Activated CD4-positive, alpha-beta T cell treated with anti-CD3 and anti-CD28 coated beads, Interleukin-2, amount 10 ng/mL, durations not matched to agents 24 days and 14 days (primary cell): ENCODE results near the gene FAM184B. TPM values are rescaled to one million over a fixed set of nuclear protein-coding genes. Genes with fewer than 3 reads are reported as not detected.

Source experiments
- DNase-seq: peaks from one replicate; pipeline ENCODE4 v3.0.0; 2022
- H3K27ac Mint-ChIP-seq: one replicate; pipeline ENCODE4 v1.8.0; 2022; ENCODE audit warnings: mild to moderate bottlenecking, mixed read lengths
- H3K27me3 Mint-ChIP-seq: one replicate; pipeline ENCODE4 v1.8.0; 2022; ENCODE audit warnings: mixed read lengths
- H3K36me3 Mint-ChIP-seq: one replicate; pipeline ENCODE4 v1.8.0; 2022; ENCODE audit warnings: low read depth, mild to moderate bottlenecking, mixed read lengths
- H3K4me1 Mint-ChIP-seq: one replicate; pipeline ENCODE4 v1.8.0; 2021; ENCODE audit warnings: mixed read lengths
- H3K4me3 Mint-ChIP-seq: one replicate; pipeline ENCODE4 v1.8.0; 2022; ENCODE audit warnings: mild to moderate bottlenecking, moderate library complexity, mixed read lengths
- H3K9me3 Mint-ChIP-seq: one replicate; pipeline ENCODE4 v1.8.0; 2021; ENCODE audit warnings: mixed read lengths
- intact Hi-C: fragments of 100-400 bp; cut with micrococcal nuclease; formaldehyde crosslinking; loops from one replicate; pipeline ENCODE4 v1.15.1; 2023
- total RNA-seq: library from RNA; stranded (reverse); gene quantifications from 2 replicates; pipeline ENCODE4 v1.2.3, GENCODE V29; 2022

The FAM184B gene
- total RNA-seq, 1 donor from 2014 or later = not detected

DNA sequence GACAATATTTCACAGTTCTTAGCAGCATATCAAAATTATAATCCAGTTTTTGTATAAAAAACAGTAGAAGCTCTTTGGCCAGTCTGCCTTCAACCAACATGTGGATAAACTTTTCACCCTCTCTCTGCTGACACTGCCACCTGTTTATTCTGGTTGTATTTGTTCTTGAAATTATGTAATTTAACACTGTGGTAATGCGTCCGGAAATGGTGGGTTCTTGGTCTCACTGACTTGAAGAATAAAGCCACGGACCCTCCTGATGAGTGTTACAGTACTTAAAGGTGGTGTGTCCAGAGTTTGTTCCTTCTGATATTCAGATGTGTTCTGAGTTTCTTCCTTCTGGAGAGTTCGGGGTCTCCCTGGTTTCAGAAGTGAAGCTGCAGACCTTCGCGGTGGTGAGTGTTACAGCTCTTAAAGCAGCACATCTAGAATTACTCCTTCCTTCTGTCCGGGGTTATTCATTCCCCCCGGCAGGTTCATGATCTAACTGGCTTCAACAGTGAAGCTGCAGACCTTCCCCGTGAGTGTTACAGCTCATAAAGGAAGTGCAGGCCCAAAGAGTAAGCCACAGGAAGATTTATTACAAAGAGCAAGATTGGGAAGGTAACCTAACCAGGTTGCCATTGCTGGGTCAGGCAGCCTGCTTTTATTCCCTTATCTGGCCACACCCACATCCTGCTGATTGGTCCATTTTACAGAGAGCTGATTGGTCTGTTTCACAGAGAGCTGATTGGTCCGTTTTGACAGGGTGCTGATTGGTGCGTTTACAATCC, 15.7 kb downstream of the FAM184B start:
- DNase-seq = no peak
- Mint-ChIP-seq H3K27ac (no peak overlapping the region), H3K27me3 (no peaks in the 10 kb centered on the region), H3K4me3 (no peak overlapping the region), H3K9me3 (no peaks in the 10 kb centered on the region), H3K4me1 (no peaks in the 10 kb centered on the region), H3K36me3 (no peaks in the 10 kb centered on the region)
- intact Hi-C loops = no loop called here

- no peaks in the 10 kb centered on the region for H3K9me3 Mint-ChIP-seq
- DNase-seq = no peak
- no peaks in the 10 kb centered on the region for H3K27me3 Mint-ChIP-seq
- no peaks in the 10 kb centered on the region for H3K36me3 Mint-ChIP-seq
- no peak overlapping the region for H3K27ac Mint-ChIP-seq
- H3K4me3 Mint-ChIP-seq = no peak overlapping the region
- H3K4me1 Mint-ChIP-seq = no peaks in the 10 kb centered on the region
- intact Hi-C loops = no loop called here
Measured at GRCh38 chr4:17763931-17764330, 17.5 kb downstream of the FAM184B start.

DNA sequence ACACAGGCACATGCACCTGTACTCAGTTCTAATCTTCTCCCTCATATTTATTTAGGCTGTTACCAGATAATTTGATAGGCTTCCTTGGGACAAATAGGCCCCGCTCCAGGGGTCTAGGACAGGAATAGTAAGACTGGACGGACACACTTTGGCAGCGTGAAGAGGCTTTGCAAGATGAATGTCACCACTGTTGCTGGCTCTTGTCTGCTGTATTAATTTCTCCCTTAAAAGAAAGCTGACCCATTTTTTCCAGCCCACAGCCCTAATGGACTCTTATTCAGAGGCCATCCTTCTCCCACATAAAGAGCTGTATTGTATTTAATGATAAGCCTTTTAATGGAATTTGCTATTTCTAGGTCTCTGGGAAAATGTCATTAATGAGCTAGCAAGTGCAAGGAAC, 18.0 kb downstream of the FAM184B start:
- no peaks in the 10 kb centered on the region for H3K4me1 Mint-ChIP-seq
- intact Hi-C loops = no loop called here
- H3K27me3 Mint-ChIP-seq = no peaks in the 10 kb centered on the region
- no peak for DNase-seq
- no peaks in the 10 kb centered on the region for H3K9me3 Mint-ChIP-seq
- H3K4me3 Mint-ChIP-seq = no peak overlapping the region
- H3K36me3 Mint-ChIP-seq = no peaks in the 10 kb centered on the region
- H3K27ac Mint-ChIP-seq = no peak overlapping the region

- Mint-ChIP-seq H3K36me3 (no peaks in the 10 kb centered on the region), H3K4me1 (no peaks in the 10 kb centered on the region), H3K4me3 (no peak overlapping the region), H3K27me3 (peaks cover 2% of the 10 kb centered on the region), H3K9me3 (no peaks in the 10 kb centered on the region), H3K27ac (no peak overlapping the region)
- intact Hi-C loops = no loop called here
- DNase-seq = no peak
Measured at GRCh38 chr4:17762726-17763125, 18.7 kb downstream of the FAM184B start.

GRCh38 chr4:17761062-17761461, 20.4 kb downstream of the FAM184B start:
- H3K9me3 Mint-ChIP-seq = no peaks in the 10 kb centered on the region
- no peak overlapping the region for H3K4me3 Mint-ChIP-seq
- intact Hi-C loops = no loop called here
- no peaks in the 10 kb centered on the region for H3K4me1 Mint-ChIP-seq
- H3K36me3 Mint-ChIP-seq = no peaks in the 10 kb centered on the region
- no peak for DNase-seq
- H3K27me3 Mint-ChIP-seq = peaks cover 5% of the 10 kb centered on the region
- no peak overlapping the region for H3K27ac Mint-ChIP-seq

DNA sequence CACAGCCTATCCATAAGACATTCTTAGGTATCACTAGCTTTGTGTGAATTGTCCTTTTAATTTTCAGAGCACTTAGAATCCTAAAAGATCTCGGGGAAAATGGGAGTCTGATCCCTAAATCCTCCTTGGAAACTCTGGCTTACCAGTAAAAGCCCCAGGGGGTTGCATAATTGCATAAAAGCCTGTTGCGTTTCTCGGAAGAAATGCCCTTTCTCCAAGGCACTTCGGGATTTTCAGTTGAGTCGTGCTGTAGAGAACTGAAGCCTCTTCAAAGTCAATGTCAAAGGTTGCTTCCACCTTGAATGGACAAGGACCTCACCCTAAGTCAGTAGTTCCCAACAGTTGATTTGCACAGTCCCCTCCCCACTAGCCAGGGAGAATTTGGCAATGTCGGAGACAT, 20.8 kb downstream of the FAM184B start:
- intact Hi-C loops = no loop called here
- H3K27me3 Mint-ChIP-seq = peaks cover 7% of the 10 kb centered on the region

GRCh38 chr4:17758485-17758884, 22.9 kb downstream of the FAM184B start:
- H3K4me3 Mint-ChIP-seq = no peak overlapping the region
- peaks cover 10% of the 10 kb centered on the region for H3K27me3 Mint-ChIP-seq
- no peaks in the 10 kb centered on the region for H3K9me3 Mint-ChIP-seq
- no peaks in the 10 kb centered on the region for H3K4me1 Mint-ChIP-seq
- H3K36me3 Mint-ChIP-seq = no peaks in the 10 kb centered on the region
- intact Hi-C loops = no loop called here
- H3K27ac Mint-ChIP-seq = no peak overlapping the region
- DNase-seq = no peak

More for the DNA sequence above, 20.8 kb downstream of the FAM184B start:
- Mint-ChIP-seq H3K36me3 (no peaks in the 10 kb centered on the region), H3K27ac (no peak overlapping the region), H3K9me3 (no peaks in the 10 kb centered on the region), H3K4me1 (no peaks in the 10 kb centered on the region), H3K4me3 (no peak overlapping the region)
- DNase-seq = no peak

GRCh38 chr4:17757621-17758020, 23.8 kb downstream of the FAM184B start:
- no peak overlapping the region for H3K4me3 Mint-ChIP-seq
- H3K9me3 Mint-ChIP-seq = no peaks in the 10 kb centered on the region
- no peaks in the 10 kb centered on the region for H3K4me1 Mint-ChIP-seq
- peaks cover 10% of the 10 kb centered on the region for H3K27me3 Mint-ChIP-seq
- intact Hi-C loops = no loop called here
- no peak overlapping the region for H3K27ac Mint-ChIP-seq
- DNase-seq = no peak
- H3K36me3 Mint-ChIP-seq = no peaks in the 10 kb centered on the region

- H3K36me3 Mint-ChIP-seq = no peaks in the 10 kb centered on the region
- H3K4me3 Mint-ChIP-seq = no peak overlapping the region
Measured at GRCh38 chr4:17753646-17754045, 27.8 kb downstream of the FAM184B start.

DNA sequence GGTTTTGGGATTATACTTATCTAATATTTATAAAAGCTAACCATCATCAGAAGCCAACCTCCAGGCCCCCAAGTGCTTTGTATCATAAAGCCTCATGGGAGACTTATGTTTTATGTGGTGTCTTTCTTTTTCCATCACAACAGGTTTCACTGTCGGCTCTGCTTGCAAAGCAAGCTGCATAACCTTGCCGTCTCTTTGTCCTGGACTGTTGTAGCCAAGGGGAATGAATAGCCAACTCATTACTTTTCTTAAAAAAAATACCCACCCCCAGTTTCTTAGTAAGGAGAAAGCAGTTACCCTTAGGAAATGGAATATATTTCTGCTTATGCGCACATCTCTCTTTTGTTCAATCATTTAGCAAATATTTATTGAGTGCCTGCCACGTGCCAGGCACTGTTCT, 40.7 kb downstream of the FAM184B start:
- intact Hi-C loops = no loop called here
- DNase-seq = no peak
- Mint-ChIP-seq H3K27ac (no peak overlapping the region), H3K27me3 (no peaks in the 10 kb centered on the region), H3K4me1 (no peaks in the 10 kb centered on the region), H3K9me3 (no peaks in the 10 kb centered on the region), H3K36me3 (no peaks in the 10 kb centered on the region), H3K4me3 (no peak overlapping the region)

More at GRCh38 chr4:17753646-17754045, 27.8 kb downstream of the FAM184B start:
- no peak for DNase-seq
- H3K27me3 Mint-ChIP-seq = peaks cover 11% of the 10 kb centered on the region
- intact Hi-C loops = no loop called here
- no peaks in the 10 kb centered on the region for H3K9me3 Mint-ChIP-seq
- no peaks in the 10 kb centered on the region for H3K4me1 Mint-ChIP-seq
- H3K27ac Mint-ChIP-seq = no peak overlapping the region

DNA sequence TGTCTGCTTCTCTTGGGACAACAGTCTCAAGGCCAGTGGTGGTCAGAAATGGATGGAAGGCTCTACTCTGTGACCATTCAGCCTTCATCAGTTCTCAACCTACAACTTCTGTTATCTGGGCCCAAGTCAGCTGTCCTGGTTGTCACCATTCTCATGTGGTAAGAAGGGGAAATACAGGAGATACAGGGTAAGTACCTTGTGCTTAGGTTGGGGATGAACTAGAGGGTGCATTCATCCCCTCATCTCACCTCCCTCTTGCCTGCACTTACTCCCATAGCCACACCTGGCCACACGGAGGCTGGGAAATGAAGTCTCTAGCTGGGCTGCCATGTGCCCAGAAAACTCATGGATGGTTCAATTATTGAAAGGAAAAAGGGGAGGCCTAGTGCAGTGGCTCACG, 44.9 kb downstream of the FAM184B start:
- no peak overlapping the region for H3K27ac Mint-ChIP-seq
- DNase-seq = no peak
- H3K9me3 Mint-ChIP-seq = no peaks in the 10 kb centered on the region
- H3K36me3 Mint-ChIP-seq = no peaks in the 10 kb centered on the region
- H3K4me3 Mint-ChIP-seq = no peak overlapping the region
- intact Hi-C loops = no loop called here
- H3K27me3 Mint-ChIP-seq = peaks cover 5% of the 10 kb centered on the region
- no peaks in the 10 kb centered on the region for H3K4me1 Mint-ChIP-seq

- intact Hi-C loops = no loop called here
Measured at GRCh38 chr4:17726911-17727310, 54.5 kb downstream of the FAM184B start.

GRCh38 chr4:17723648-17724047, 57.8 kb downstream of the FAM184B start:
- H3K4me1 Mint-ChIP-seq = no peaks in the 10 kb centered on the region
- H3K36me3 Mint-ChIP-seq = no peaks in the 10 kb centered on the region
- H3K27me3 Mint-ChIP-seq = no peaks in the 10 kb centered on the region

More at GRCh38 chr4:17726911-17727310, 54.5 kb downstream of the FAM184B start:
- Mint-ChIP-seq H3K4me1 (no peaks in the 10 kb centered on the region), H3K4me3 (no peak overlapping the region), H3K9me3 (no peaks in the 10 kb centered on the region), H3K36me3 (no peaks in the 10 kb centered on the region), H3K27ac (no peak overlapping the region), H3K27me3 (no peaks in the 10 kb centered on the region)
- no peak for DNase-seq

DNA sequence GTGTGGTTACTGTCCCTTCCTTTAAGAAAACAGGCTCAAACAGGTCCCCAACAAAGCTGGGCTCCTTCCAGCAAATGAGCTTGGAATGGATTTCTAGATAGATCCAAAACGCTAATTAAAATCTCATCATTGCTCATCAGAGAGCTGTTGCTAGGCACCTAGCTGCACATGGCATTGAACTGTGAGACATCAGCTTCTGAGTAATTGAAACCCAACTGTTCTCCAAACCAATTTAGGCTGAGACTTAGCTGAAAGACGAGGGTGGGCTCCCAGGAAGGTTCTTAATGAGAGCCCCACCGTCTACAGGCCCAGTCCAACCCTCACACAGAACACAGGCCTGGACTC, 59.1 kb downstream of the FAM184B start:
- no peaks in the 10 kb centered on the region for H3K27me3 Mint-ChIP-seq
- intact Hi-C loops = no loop called here
- no peaks in the 10 kb centered on the region for H3K9me3 Mint-ChIP-seq
- H3K36me3 Mint-ChIP-seq = no peaks in the 10 kb centered on the region
- H3K27ac Mint-ChIP-seq = no peak overlapping the region
- no peak overlapping the region for H3K4me3 Mint-ChIP-seq
- no peaks in the 10 kb centered on the region for H3K4me1 Mint-ChIP-seq
- DNase-seq = no peak

More at GRCh38 chr4:17723648-17724047, 57.8 kb downstream of the FAM184B start:
- DNase-seq = no peak
- intact Hi-C loops = no loop called here
- Mint-ChIP-seq H3K9me3 (no peaks in the 10 kb centered on the region), H3K27ac (no peak overlapping the region), H3K4me3 (no peak overlapping the region)
